Naive thymus-derived CD4-positive, alpha-beta T cell (primary cell): ENCODE measurements around the gene TCP11L2. TPM values are rescaled to one million over a fixed set of nuclear protein-coding genes. Genes with fewer than 3 reads are reported as not detected.
A peak's percentile ranks its signal among the peaks of the same experiment; 100 is the strongest.

Source experiments
- ATAC-seq: fragments of 150-1000 bp; cut with Tn5 transposase; 2 replicates; pipeline ENCODE4 v1.10.0; 2021; ENCODE audit warnings: mild to moderate bottlenecking, moderate library complexity
- CTCF ChIA-PET: fragments of 350-600 bp; sonication (Branson Sonifier 250); formaldehyde crosslinking; loops from one replicate; lab custom pipeline; 2021; ENCODE audit warnings: antibody characterized with exemption; lab: Charles Lee
- POLR2A ChIA-PET: fragments of 350-600 bp; sonication (Branson Sonifier 250); formaldehyde crosslinking; loops from one replicate; lab custom pipeline; 2021; ENCODE audit warnings: antibody characterized with exemption, inconsistent platforms; lab: Charles Lee
- DNase-seq, 9 donors: peaks; one replicate each; pipeline versions ENCODE4 v3.0.0 to v3.0.0-alpha.2; 2020 to 2022; ENCODE audit warnings: mixed read lengths in 1 of 9
- H3K27ac ChIP-seq: one replicate; pipeline ENCODE4 v1.7.0; 2013; ENCODE audit warnings: mild to moderate bottlenecking, low read depth, low read length, moderate library complexity
- H3K27me3 ChIP-seq, 2 donors: one replicate each; pipeline ENCODE4 v1.7.0; 2013; ENCODE audit warnings: low read length in 2 of 2, mild to moderate bottlenecking in 2 of 2, moderate library complexity in 2 of 2; ENCODE audit not compliant: control insufficient read depth in 2 of 2, insufficient read depth in 2 of 2
- H3K36me3 ChIP-seq, 3 experiments: 1 replicate in 2 of 3; 2 replicates in 1 of 3; pipeline ENCODE4 v1.7.0; 2013; ENCODE audit warnings: low read length in 3 of 3, mild to moderate bottlenecking in 3 of 3, moderate library complexity in 1 of 3; ENCODE audit not compliant: insufficient read depth in 3 of 3, control insufficient read depth in 2 of 3
- H3K4me1 ChIP-seq, 2 donors: one replicate each; pipeline ENCODE4 v1.7.0; 2013; ENCODE audit warnings: low read length in 2 of 2, mild to moderate bottlenecking in 2 of 2, moderate library complexity in 1 of 2; ENCODE audit not compliant: control insufficient read depth in 2 of 2, insufficient read depth in 2 of 2
- H3K4me3 ChIP-seq: 2 replicates; pipeline ENCODE4 v1.7.0; 2013; ENCODE audit warnings: mild to moderate bottlenecking, low read length
- H3K9me3 ChIP-seq, 3 experiments: 1 replicate in 2 of 3; 2 replicates in 1 of 3; pipeline ENCODE4 v1.7.0; 2013; ENCODE audit warnings: low read length in 3 of 3; ENCODE audit not compliant: control insufficient read depth in 2 of 3
- H3K27ac Mint-ChIP-seq, 9 donors: one replicate each; pipeline ENCODE4 v1.8.0; 2020 to 2022; ENCODE audit warnings: mixed read lengths in 9 of 9, mild to moderate bottlenecking in 8 of 9, moderate library complexity in 5 of 9, inconsistent platforms in 2 of 9
- H3K27me3 Mint-ChIP-seq, 5 donors: one replicate each; pipeline ENCODE4 v1.8.0; 2021 to 2022; ENCODE audit warnings: mixed read lengths in 5 of 5, mild to moderate bottlenecking in 1 of 5
- H3K36me3 Mint-ChIP-seq, 5 donors: one replicate each; pipeline ENCODE4 v1.8.0; 2020 to 2022; ENCODE audit warnings: mixed read lengths in 5 of 5, mild to moderate bottlenecking in 3 of 5, inconsistent platforms in 1 of 5
- H3K4me1 Mint-ChIP-seq, 7 donors: one replicate each; pipeline ENCODE4 v1.8.0; 2020 to 2022; ENCODE audit warnings: mixed read lengths in 7 of 7, mild to moderate bottlenecking in 3 of 7, inconsistent platforms in 1 of 7
- H3K4me3 Mint-ChIP-seq, 10 donors: one replicate each; pipeline ENCODE4 v1.8.0; 2020 to 2022; ENCODE audit warnings: mild to moderate bottlenecking in 10 of 10, mixed read lengths in 10 of 10, moderate library complexity in 6 of 10, inconsistent platforms in 2 of 10
- H3K9me3 Mint-ChIP-seq, 11 donors: one replicate each; pipeline ENCODE4 v1.8.0; 2020 to 2022; ENCODE audit warnings: mixed read lengths in 11 of 11, mild to moderate bottlenecking in 4 of 11, inconsistent platforms in 1 of 11, moderate library complexity in 1 of 11
- intact Hi-C, 2 donors: fragments of 100-400 bp; cut with micrococcal nuclease; formaldehyde crosslinking; loops; one replicate each; pipeline ENCODE4 v1.15.1; 2023
- polyA plus RNA-seq, 2 donors: library from polyadenylated mRNA; unstranded; fragments of 300-500 nt; fragmentation: Illumina TruSeq; gene quantifications; one replicate each; pipeline ENCODE4 v1.2.3, GENCODE V29; 2021
- total RNA-seq, 6 experiments: library from RNA in 5 of 6; stranded (reverse) in 5 of 6; gene quantifications; 1 replicate in 5 of 6; 2 replicates in 1 of 6; pipeline ENCODE4 v1.2.3 and lab custom pipeline; 2021 to 2026

The TCP11L2 gene
- total and polyA plus RNA-seq, 7 experiments from 2014 or later, result 26.9 to 258 (median 133) TPM

GRCh38 chr12:106342397-106343213 lies 40.1 kb downstream of the TCP11L2 start:
- no peak overlapping the region for H3K4me3 Mint-ChIP-seq
- ATAC-seq (no peak), DNase-seq (no peak)
- CTCF ChIA-PET, result interaction anchor here (1.8 to 2.0 kb wide), 2 partner anchors 15 to 116 kb away, joined by 6 to 9 read pairs; partner anchors contain the start of gene POLR3B
- Histone ChIP-seq H3K9me3 (no peaks in the 10 kb centered on the region), H3K27me3 (no peaks in the 10 kb centered on the region), H3K4me3 (no peak overlapping the region), H3K36me3 (peaks cover 0 to 64% (median 0%) of the 10 kb centered on the region in 3 experiments), H3K27ac (no peak overlapping the region), H3K4me1 (no peaks in the 10 kb centered on the region)
- intact Hi-C loops, result no loop called here
- no peaks in the 10 kb centered on the region for H3K27me3 Mint-ChIP-seq
- H3K36me3 Mint-ChIP-seq, result peaks cover 3 to 66% (median 24%) of the 10 kb centered on the region in 5 donors
- POLR2A ChIA-PET, result interaction anchor here (0.8 kb wide), 1 partner anchor 19 kb away, joined by 3 read pairs; no protein-coding TSS in a partner anchor
- H3K27ac Mint-ChIP-seq, result peak overlapping the region in 5 of 9 donors; percentile 46 to 74 (median 59)
- H3K9me3 Mint-ChIP-seq, result no peaks in the 10 kb centered on the region
- H3K4me1 Mint-ChIP-seq, result peaks cover 0 to 21% (median 13%) of the 10 kb centered on the region in 7 donors

GRCh38 chr12:106343214-106343528 lies 40.6 kb downstream of the TCP11L2 start:
- Histone ChIP-seq H3K9me3 (no peaks in the 10 kb centered on the region), H3K4me1 (no peaks in the 10 kb centered on the region), H3K36me3 (peaks cover 0 to 63% (median 0%) of the 10 kb centered on the region in 3 experiments), H3K27me3 (no peaks in the 10 kb centered on the region), H3K4me3 (no peak overlapping the region), H3K27ac (no peak overlapping the region)
- Mint-ChIP-seq H3K36me3 (peaks cover 3 to 60% (median 24%) of the 10 kb centered on the region in 5 donors), H3K9me3 (no peaks in the 10 kb centered on the region), H3K4me3 (no peak overlapping the region), H3K4me1 (peaks cover 0 to 20% (median 13%) of the 10 kb centered on the region in 7 donors), H3K27ac (peak overlapping the region in 3 of 9 donors; percentile 58 to 65 (median 59)), H3K27me3 (no peaks in the 10 kb centered on the region)
- no peak for ATAC-seq
- intact Hi-C loops, result no loop called here
- ChIA-PET CTCF (no interaction called here), POLR2A (interaction anchor here (0.8 kb wide), 1 partner anchor 20 kb away, joined by 3 read pairs; no protein-coding TSS in a partner anchor)
- DNase-seq, result no peak

- no peaks in the 10 kb centered on the region for H3K9me3 ChIP-seq
- Mint-ChIP-seq H3K4me1 (peaks cover 0 to 14% (median 13%) of the 10 kb centered on the region in 7 donors), H3K27me3 (no peaks in the 10 kb centered on the region), H3K4me3 (no peak overlapping the region), H3K27ac (peak overlapping the region in 3 of 9 donors; percentile 45 to 68 (median 59)), H3K9me3 (no peaks in the 10 kb centered on the region), H3K36me3 (peaks cover 3 to 55% (median 21%) of the 10 kb centered on the region in 5 donors)
- ATAC-seq (no peak), DNase-seq (no peak)
- H3K27me3 ChIP-seq, result no peaks in the 10 kb centered on the region
- no peak overlapping the region for H3K27ac ChIP-seq
- peaks cover 0 to 63% (median 0%) of the 10 kb centered on the region in 3 experiments for H3K36me3 ChIP-seq
- CTCF ChIA-PET, result no interaction called here
- POLR2A ChIA-PET, result no interaction called here
- intact Hi-C loops, result no loop called here
- H3K4me3 ChIP-seq, result no peak overlapping the region
- H3K4me1 ChIP-seq, result no peaks in the 10 kb centered on the region
Observed at GRCh38 chr12:106344131-106344530, 41.6 kb downstream of the TCP11L2 start.

- Mint-ChIP-seq H3K4me1 (peaks cover 0 to 6% (median 0%) of the 10 kb centered on the region in 7 donors), H3K36me3 (peaks cover 3 to 43% (median 14%) of the 10 kb centered on the region in 5 donors), H3K4me3 (no peak overlapping the region), H3K27me3 (peaks cover 0 to 4% (median 0%) of the 10 kb centered on the region in 5 donors), H3K9me3 (no peaks in the 10 kb centered on the region), H3K27ac (peak overlapping the region in 5 of 9 donors; percentile 20 to 78 (median 62))
- Histone ChIP-seq H3K36me3 (peaks cover 0 to 53% (median 0%) of the 10 kb centered on the region in 3 experiments), H3K27ac (no peak overlapping the region), H3K9me3 (no peaks in the 10 kb centered on the region), H3K4me3 (no peak overlapping the region), H3K27me3 (no peaks in the 10 kb centered on the region), H3K4me1 (no peaks in the 10 kb centered on the region)
- peak; percentile 49 for ATAC-seq
- DNase-seq, result peak in 1 of 9 donors; percentile 6
- ChIA-PET POLR2A (no interaction called here), CTCF (interaction anchor here (0.7 to 1.6 kb wide), 5 partner anchors 33 to 124 kb away, joined by 3 to 6 read pairs (median 4); no protein-coding TSS in a partner anchor)
- intact Hi-C loops, result no loop called here
Observed at GRCh38 chr12:106345746-106346145, 43.2 kb downstream of the TCP11L2 start.

GRCh38 chr12:106348411-106348810 lies 45.9 kb downstream of the TCP11L2 start:
- DNase-seq, result no peak
- Histone ChIP-seq H3K9me3 (no peaks in the 10 kb centered on the region), H3K27me3 (no peaks in the 10 kb centered on the region), H3K36me3 (peaks cover 0 to 26% (median 0%) of the 10 kb centered on the region in 3 experiments), H3K27ac (no peak overlapping the region), H3K4me1 (no peaks in the 10 kb centered on the region), H3K4me3 (no peak overlapping the region)
- Mint-ChIP-seq H3K27me3 (peaks cover 0 to 11% (median 0%) of the 10 kb centered on the region in 5 donors), H3K27ac (peak overlapping the region in 1 of 9 donors; percentile 75), H3K36me3 (peaks cover 3 to 25% (median 8%) of the 10 kb centered on the region in 5 donors), H3K9me3 (no peaks in the 10 kb centered on the region), H3K4me1 (peaks cover 0 to 4% (median 0%) of the 10 kb centered on the region in 7 donors), H3K4me3 (no peak overlapping the region)
- intact Hi-C loops, result no loop called here
- CTCF ChIA-PET, result interaction anchor here (0.7 to 1.8 kb wide), 3 partner anchors 29 to 125 kb away, joined by 3 to 4 read pairs (median 3); no protein-coding TSS in a partner anchor
- no peak for ATAC-seq
- POLR2A ChIA-PET, result interaction anchor here (0.7 to 0.9 kb wide), 2 partner anchors 12 to 745 kb away, joined by 3 read pairs; partner anchors contain the start of gene CRY1

- Mint-ChIP-seq H3K27ac (no peak overlapping the region), H3K36me3 (peaks cover 0 to 5% (median 0%) of the 10 kb centered on the region in 5 donors), H3K27me3 (peaks cover 0 to 11% (median 0%) of the 10 kb centered on the region in 5 donors), H3K4me1 (peaks cover 4 to 18% (median 10%) of the 10 kb centered on the region in 7 donors), H3K9me3 (peaks cover 0 to 8% (median 0%) of the 10 kb centered on the region in 11 donors), H3K4me3 (no peak overlapping the region)
- POLR2A ChIA-PET, result interaction anchor here (0.6 kb wide), 1 partner anchor 605 kb away, joined by 3 read pairs; no protein-coding TSS in a partner anchor
- ATAC-seq (no peak), DNase-seq (no peak)
- intact Hi-C loops, result no loop called here
- no peaks in the 10 kb centered on the region for H3K27me3 ChIP-seq
- H3K27ac ChIP-seq, result no peak overlapping the region
- H3K4me3 ChIP-seq, result no peak overlapping the region
- H3K36me3 ChIP-seq, result peaks cover 0 to 5% (median 0%) of the 10 kb centered on the region in 3 experiments
- H3K4me1 ChIP-seq, result peaks cover 5 to 6% of the 10 kb centered on the region in 2 donors
- CTCF ChIA-PET, result no interaction called here
- no peaks in the 10 kb centered on the region for H3K9me3 ChIP-seq
Observed at GRCh38 chr12:106353175-106353574, 50.6 kb downstream of the TCP11L2 start.
